PFSK-1 (cell line): ENCODE measurements around the gene PCDHGA1.

Experiments
- FOXP2 ChIP-seq: optimal IDR thresholded peaks from 2 replicates; pipeline ENCODE3; 2011; ENCODE audit warnings: borderline replicate concordance, control low read depth, inconsistent platforms; ENCODE audit not compliant: insufficient read depth; ENCODE audit errors: extremely low read length, extremely low read depth
- POLR2AphosphoS5 ChIP-seq: IDR thresholded peaks from 2 replicates; pipeline ENCODE4 v1.6.1; 2012; ENCODE audit warnings: low read depth, mild to moderate bottlenecking, control low read depth, low read length, moderate library complexity
- REST ChIP-seq, 2 experiments: IDR thresholded peaks; 2 replicates each; pipeline versions ENCODE4 v1.6.1 to v1.8.0; 2011 to 2012; ENCODE audit warnings: low read depth in 2 of 2, low read length in 2 of 2, control low read depth in 1 of 2, inconsistent platforms in 1 of 2, mild to moderate bottlenecking in 1 of 2, moderate library complexity in 1 of 2; ENCODE audit not compliant: insufficient read depth in 1 of 2
- SIN3A ChIP-seq: IDR thresholded peaks from 2 replicates; pipeline ENCODE4 v1.6.1; 2012; ENCODE audit warnings: mild to moderate bottlenecking, low read length, moderate library complexity, borderline replicate concordance; ENCODE audit not compliant: insufficient read depth
- TAF1 ChIP-seq: IDR thresholded peaks from 2 replicates; pipeline ENCODE4 v1.6.1; 2012; ENCODE audit warnings: low read length, control low read depth, borderline replicate concordance; ENCODE audit not compliant: insufficient read depth

PCDHGA1 gene

DNA sequence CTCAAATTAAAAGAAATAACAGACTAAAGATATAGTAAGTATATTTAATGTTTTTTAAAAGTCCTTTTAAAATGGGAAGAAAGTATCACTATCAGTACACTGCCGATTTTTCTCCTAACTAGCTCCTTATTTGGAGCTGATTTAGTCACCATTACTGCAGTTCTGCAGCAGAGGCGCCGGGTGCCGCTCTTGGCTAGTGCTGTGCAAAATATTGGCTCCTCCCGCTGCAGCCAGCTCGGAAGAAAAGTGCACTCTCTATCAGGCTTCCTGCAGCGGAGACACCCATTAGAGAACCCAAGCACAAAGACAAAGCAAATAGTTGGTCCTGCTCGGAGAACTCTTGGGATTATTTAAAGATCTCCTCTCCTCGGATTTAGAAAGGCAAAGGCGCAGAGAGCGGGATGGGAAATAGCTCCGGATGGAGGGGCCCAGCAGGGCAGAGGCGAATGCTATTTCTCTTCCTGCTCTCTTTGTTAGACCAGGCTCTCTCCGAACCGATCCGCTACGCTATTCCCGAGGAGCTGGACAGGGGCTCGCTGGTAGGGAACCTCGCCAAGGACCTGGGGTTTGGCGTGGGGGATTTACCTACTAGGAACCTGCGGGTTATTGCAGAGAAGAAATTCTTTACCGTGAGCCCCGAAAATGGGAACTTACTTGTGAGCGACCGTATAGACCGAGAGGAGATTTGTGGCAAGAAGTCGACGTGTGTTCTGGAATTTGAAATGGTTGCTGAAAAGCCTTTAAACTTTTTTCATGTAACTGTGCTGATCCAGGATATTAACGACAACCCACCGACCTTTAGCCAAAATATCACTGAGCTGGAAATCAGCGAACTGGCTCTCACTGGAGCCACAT lies 39.9 kb downstream of the PCDHGA1 start, which contains the start of gene PCDHGB3:
PCDHGB3 (plus strand) TSS at position 249 of the 855 bp plus-strand sequence; CDS start at position 402, 153 bp downstream.
- no peak for TF ChIP-seq FOXP2
- no peak for TF ChIP-seq SIN3A
- TF ChIP-seq TAF1: no peak
- no peak for TF ChIP-seq POLR2AphosphoS5
- TF ChIP-seq REST (IDR thresholded peaks at IDR 0.05; ENCODE audit: insufficient read depth in 1 of 2, low read depth in 2 of 2, low read length in 2 of 2): no peak

DNA sequence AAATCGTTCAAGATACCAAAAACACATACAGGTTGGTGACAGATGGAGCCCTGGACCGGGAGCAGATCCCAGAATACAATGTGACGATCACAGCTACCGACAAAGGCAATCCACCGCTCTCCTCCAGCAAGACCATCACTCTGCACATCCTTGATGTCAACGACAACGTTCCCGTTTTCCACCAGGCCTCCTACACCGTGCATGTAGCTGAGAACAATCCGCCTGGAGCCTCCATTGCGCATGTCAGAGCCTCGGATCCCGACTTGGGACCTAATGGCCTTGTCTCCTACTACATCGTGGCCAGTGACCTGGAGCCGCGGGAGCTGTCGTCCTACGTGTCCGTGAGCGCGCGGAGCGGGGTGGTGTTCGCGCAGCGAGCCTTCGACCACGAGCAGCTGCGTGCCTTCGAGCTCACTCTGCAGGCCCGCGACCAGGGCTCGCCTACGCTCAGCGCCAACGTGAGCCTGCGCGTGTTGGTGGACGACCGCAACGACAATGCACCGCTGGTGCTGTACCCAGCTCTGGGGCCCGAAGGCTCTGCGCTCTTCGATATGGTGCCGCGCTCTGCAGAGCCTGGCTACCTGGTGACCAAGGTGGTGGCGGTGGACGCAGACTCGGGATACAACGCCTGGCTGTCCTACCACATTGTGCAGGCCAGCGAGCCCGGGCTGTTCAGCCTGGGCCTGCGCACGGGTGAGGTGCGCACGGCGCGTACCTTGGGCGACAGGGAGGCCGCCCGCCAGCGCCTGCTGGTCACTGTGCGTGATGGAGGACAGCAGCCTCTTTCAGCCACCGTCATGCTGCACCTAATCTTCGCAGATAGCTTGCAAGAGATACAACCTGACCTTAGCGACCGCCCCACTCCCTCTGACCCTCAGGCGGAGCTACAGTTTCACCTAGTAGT lies 41.5 kb downstream of the PCDHGA1 start:
- TF ChIP-seq SIN3A: no peak
- no peak for TF ChIP-seq POLR2AphosphoS5
- TF ChIP-seq FOXP2: no peak
- no peak for TF ChIP-seq REST (IDR thresholded peaks at IDR 0.05; ENCODE audit: insufficient read depth in 1 of 2, low read depth in 2 of 2, low read length in 2 of 2)
- no peak for TF ChIP-seq TAF1

- no peak for TF ChIP-seq REST (IDR thresholded peaks at IDR 0.05; ENCODE audit: insufficient read depth in 1 of 2, low read depth in 2 of 2, low read length in 2 of 2)
- no peak for TF ChIP-seq FOXP2
- no peak for TF ChIP-seq TAF1
- TF ChIP-seq POLR2AphosphoS5: no peak
- TF ChIP-seq SIN3A: no peak
Observed at GRCh38 chr5:141373673-141374317, 43.5 kb downstream of the PCDHGA1 start, which contains the start of gene PCDHGA6. Gene PCDHGA6, plus strand, starts transcription at chr5:141373891. Its CDS starts 193 bp downstream, at chr5:141374084.

DNA sequence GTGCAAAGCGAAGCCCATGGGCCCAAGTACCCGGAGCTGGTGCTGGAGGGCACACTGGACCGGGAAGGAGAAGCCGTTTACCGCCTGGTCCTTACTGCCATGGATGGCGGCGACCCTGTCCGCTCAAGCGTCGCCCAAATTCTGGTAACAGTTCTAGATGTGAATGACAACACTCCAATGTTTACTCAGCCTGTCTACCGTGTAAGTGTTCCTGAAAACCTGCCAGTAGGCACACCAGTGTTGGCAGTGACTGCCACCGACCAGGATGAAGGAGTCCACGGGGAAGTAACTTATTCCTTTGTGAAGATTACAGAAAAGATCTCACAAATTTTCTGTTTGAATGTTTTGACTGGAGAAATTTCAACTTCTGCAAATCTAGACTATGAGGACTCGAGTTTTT lies 44.3 kb downstream of the PCDHGA1 start:
- TF ChIP-seq POLR2AphosphoS5 (no peak), FOXP2 (no peak), SIN3A (no peak), TAF1 (no peak), REST (IDR thresholded peaks at IDR 0.05; ENCODE audit: insufficient read depth in 1 of 2, low read depth in 2 of 2, low read length in 2 of 2) (no peak)
